Thoracic aorta (tissue), 2 donors: ENCODE measurements around the gene GRN. TPM values are rescaled to one million over a fixed set of nuclear protein-coding genes. Genes with fewer than 3 reads are reported as not detected.
"Not testable (repeated sequence)": the region's sequence is repeated elsewhere in the genome, so short reads cannot be mapped to it uniquely, and the experiment has no call there.

Experiments used
- ATAC-seq: fragments of 150-250 bp; one replicate; pipeline ENCODE4 v1.8.0; 2017; ENCODE audit warnings: low read depth; ENCODE audit not compliant: insufficient number of reproducible peaks, low FRiP score
- DNase-seq: peaks from one replicate; pipeline ENCODE4 v3.0.0-alpha.2; 2020; ENCODE audit warnings: low spot score
- H3K27ac ChIP-seq, 2 donors: fragments of 200-600 bp; sonication (generic); 1 replicate in 1 of 2; 2 replicates in 1 of 2; pipeline ENCODE4 v1.5.1; 2016; ENCODE audit warnings: mild to moderate bottlenecking in 2 of 2, moderate library complexity in 2 of 2
- H3K27me3 ChIP-seq: fragments of 200-600 bp; sonication (generic); replicated peaks from 2 replicates; pipeline ENCODE4 v1.6.0; 2016; ENCODE audit warnings: mild to moderate bottlenecking; ENCODE audit not compliant: insufficient read depth
- H3K36me3 ChIP-seq: fragments of 200-600 bp; sonication (generic); one replicate; pipeline ENCODE4 v1.5.1; 2016
- H3K4me1 ChIP-seq, 2 donors: fragments of 200-600 bp; sonication (generic); 1 replicate in 1 of 2; 2 replicates in 1 of 2; pipeline versions ENCODE4 v1.5.1 to v1.6.0; 2016; ENCODE audit warnings: low read depth in 2 of 2, mild to moderate bottlenecking in 1 of 2; ENCODE audit not compliant: control insufficient read depth in 1 of 2
- H3K4me3 ChIP-seq: fragments of 200-600 bp; sonication (generic); 2 replicates; pipeline ENCODE4 v1.5.1; 2016; ENCODE audit warnings: mild to moderate bottlenecking
- H3K9me3 ChIP-seq: fragments of 200-600 bp; sonication (generic); 2 replicates; pipeline ENCODE4 v1.5.1; 2016
- CTCF ChIP-seq: fragments of 200-600 bp; sonication (generic); IDR thresholded peaks from one replicate; pipeline ENCODE4 v1.5.1; 2019; ENCODE audit warnings: antibody characterized with exemption
- total RNA-seq, 2 donors: library from RNA; depleted of rRNA; stranded (reverse); fragments of >200 nt; gene quantifications; one replicate each; pipeline versions ENCODE4 v1.1.0 to v1.2.3, GENCODE V29; 2016

GRN gene
- total RNA-seq, 2 donors from 2014 or later = 203 to 292 TPM

- peaks cover 7 to 10% of the 10 kb centered on the region in 2 donors for H3K4me1 ChIP-seq
- TF ChIP-seq CTCF = peak; percentile 48
- no peak within 1 kb of the TSS for H3K27ac ChIP-seq
- no peaks in the 10 kb centered on the region for H3K36me3 ChIP-seq
- H3K27me3 ChIP-seq = peaks cover 5% of the 10 kb centered on the region
- ATAC-seq = peak; percentile 42
- no peak for DNase-seq
- peak within 1 kb of the TSS; percentile 90 for H3K4me3 ChIP-seq
- no peaks in the 10 kb centered on the region for H3K9me3 ChIP-seq
These were observed 18.6 kb downstream of the GRN start, which contains the start of gene FAM171A2 for GRCh38 chr17:44363613-44364159. FAM171A2 (minus strand) TSS chr17:44363853; CDS start chr17:44363714, 139 bp downstream.

- not testable (repeated sequence) for H3K27ac ChIP-seq, H3K4me1 ChIP-seq, H3K27me3 ChIP-seq, H3K36me3 ChIP-seq, H3K9me3 ChIP-seq, DNase-seq, ATAC-seq, H3K4me3 ChIP-seq
These were observed 19.9 kb downstream of the GRN start for GRCh38 chr17:44365051-44365450.

GRCh38 chr17:44367231-44367979 is 22.3 kb downstream of the GRN start:
- H3K27me3 ChIP-seq = peaks cover 5% of the 10 kb centered on the region

GRCh38 chr17:44368391-44369243 is 23.5 kb downstream of the GRN start:
- not testable (repeated sequence) for H3K4me3 ChIP-seq, DNase-seq, H3K27me3 ChIP-seq, H3K27ac ChIP-seq, H3K9me3 ChIP-seq, H3K4me1 ChIP-seq, ATAC-seq, H3K36me3 ChIP-seq

More at GRCh38 chr17:44367231-44367979, 22.3 kb downstream of the GRN start:
- no peaks in the 10 kb centered on the region for H3K9me3 ChIP-seq
- no peaks in the 10 kb centered on the region for H3K36me3 ChIP-seq
- H3K4me3 ChIP-seq = no peak overlapping the region
- H3K4me1 ChIP-seq = peaks cover 7 to 10% of the 10 kb centered on the region in 2 donors
- ATAC-seq (no peak), DNase-seq (no peak)
- no peak for TF ChIP-seq CTCF
- H3K27ac ChIP-seq = no peak overlapping the region

- H3K4me1 ChIP-seq, H3K27ac ChIP-seq, ATAC-seq, H3K27me3 ChIP-seq, H3K4me3 ChIP-seq, DNase-seq, H3K36me3 ChIP-seq, H3K9me3 ChIP-seq: not testable (repeated sequence)
These were observed 24.4 kb downstream of the GRN start for GRCh38 chr17:44369414-44370023.

GRCh38 chr17:44372036-44372435 is 26.9 kb downstream of the GRN start:
- H3K4me1 ChIP-seq = no peaks in the 10 kb centered on the region
- H3K36me3 ChIP-seq = no peaks in the 10 kb centered on the region
- H3K4me3 ChIP-seq = no peak overlapping the region
- no peak for TF ChIP-seq CTCF
- no peak for ATAC-seq
- DNase-seq = no peak
- H3K9me3 ChIP-seq = no peaks in the 10 kb centered on the region
- no peaks in the 10 kb centered on the region for H3K27me3 ChIP-seq
- no peak overlapping the region for H3K27ac ChIP-seq
